Measurements from ENCODE around the gene GHRHR.

DNA sequence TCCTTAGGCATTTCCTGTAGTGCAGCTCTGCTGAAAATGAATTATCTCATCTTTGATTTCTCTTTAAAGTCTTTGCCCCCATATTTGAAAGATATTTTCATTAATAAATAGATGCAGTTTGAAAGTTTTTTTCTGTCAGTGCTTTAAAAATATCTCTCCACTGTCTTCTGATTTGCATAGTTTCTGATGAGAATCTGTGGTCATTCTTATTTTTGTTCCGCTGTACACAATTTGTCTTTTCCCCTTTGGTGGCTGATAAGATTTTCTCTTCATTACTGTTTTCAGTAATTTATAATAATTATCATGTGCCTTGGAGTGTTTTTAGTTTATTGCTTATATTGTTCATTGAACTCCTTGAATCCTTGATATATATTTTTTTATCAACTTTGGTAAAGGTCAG lies 7.0 kb upstream of the GHRHR start:
- TF ChIP-seq EZH2 (IDR thresholded peaks at IDR 0.05; ENCODE audit: borderline replicate concordance, low read depth, low read length, severe bottlenecking), result no peak
- TF ChIP-seq, protein P1, sequence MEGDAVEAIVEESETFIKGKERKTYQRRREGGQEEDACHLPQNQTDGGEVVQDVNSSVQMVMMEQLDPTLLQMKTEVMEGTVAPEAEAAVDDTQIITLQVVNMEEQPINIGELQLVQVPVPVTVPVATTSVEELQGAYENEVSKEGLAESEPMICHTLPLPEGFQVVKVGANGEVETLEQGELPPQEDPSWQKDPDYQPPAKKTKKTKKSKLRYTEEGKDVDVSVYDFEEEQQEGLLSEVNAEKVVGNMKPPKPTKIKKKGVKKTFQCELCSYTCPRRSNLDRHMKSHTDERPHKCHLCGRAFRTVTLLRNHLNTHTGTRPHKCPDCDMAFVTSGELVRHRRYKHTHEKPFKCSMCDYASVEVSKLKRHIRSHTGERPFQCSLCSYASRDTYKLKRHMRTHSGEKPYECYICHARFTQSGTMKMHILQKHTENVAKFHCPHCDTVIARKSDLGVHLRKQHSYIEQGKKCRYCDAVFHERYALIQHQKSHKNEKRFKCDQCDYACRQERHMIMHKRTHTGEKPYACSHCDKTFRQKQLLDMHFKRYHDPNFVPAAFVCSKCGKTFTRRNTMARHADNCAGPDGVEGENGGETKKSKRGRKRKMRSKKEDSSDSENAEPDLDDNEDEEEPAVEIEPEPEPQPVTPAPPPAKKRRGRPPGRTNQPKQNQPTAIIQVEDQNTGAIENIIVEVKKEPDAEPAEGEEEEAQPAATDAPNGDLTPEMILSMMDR (IDR thresholded peaks at IDR 0.05; ENCODE audit: borderline replicate concordance, extremely low read depth, low read length, poor library complexity, severe bottlenecking), result no peak
